ENCODE results near the gene MICAL3. TPM values are rescaled to one million over a fixed set of nuclear protein-coding genes. Genes with fewer than 3 reads are reported as not detected.

Gene MICAL3
- total RNA-seq, 1 donor from 2014 or later: 90.4 TPM

- DNase-seq: no peak
- intact Hi-C loops (cut with micrococcal nuclease): no loop called here
- ATAC-seq: no peak
Measured at GRCh38 chr22:17749605-17750395, 274.6 kb downstream of the MICAL3 start.

- intact Hi-C loops (cut with micrococcal nuclease): no loop called here
- ATAC-seq (peak; percentile 72), DNase-seq (peak; percentile 59)
Measured at GRCh38 chr22:17748555-17749353, 275.6 kb downstream of the MICAL3 start.

DNA sequence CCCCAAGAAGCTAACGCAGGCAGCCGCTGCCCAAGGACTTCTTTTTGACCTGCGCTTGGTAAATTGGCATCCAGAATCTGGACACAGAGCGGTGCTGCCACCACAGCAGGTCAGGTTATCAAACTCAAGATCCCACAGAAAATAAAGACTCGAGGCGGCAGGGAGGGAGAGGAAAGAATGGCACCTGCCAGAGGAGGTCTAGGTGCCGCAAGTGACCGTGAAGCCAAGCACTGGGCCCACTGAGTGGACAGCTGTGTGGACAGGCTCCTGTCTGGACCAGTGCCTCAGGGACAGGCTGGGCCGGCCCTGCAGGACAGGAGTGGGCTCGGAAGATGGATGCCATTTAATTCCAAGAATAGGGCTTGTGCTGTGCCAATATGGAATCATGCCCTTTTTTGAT lies 277.4 kb downstream of the MICAL3 start:
- ATAC-seq: no peak
- intact Hi-C loops (cut with micrococcal nuclease): no loop called here

DNA sequence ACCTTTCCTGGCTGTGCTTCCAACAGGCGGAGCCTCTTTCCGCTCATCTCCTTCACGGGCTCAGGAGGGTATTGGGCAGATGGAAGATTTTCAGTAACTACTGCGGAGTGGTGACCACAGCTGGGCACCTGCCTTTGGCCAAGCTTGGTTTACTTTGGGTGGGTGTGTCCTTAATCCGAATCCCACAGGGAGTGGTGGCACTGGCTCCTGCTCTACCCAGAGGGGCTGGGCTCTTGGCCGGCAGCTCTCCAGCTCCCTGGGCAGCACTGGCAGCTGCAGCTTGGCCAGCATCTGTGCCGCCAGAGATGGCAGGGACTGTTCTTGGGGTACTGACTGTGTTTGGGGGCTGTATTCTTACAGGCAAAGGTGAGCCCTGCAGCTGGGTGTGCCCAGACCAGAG lies 279.9 kb downstream of the MICAL3 start:
- intact Hi-C loops (cut with micrococcal nuclease): no loop called here
- ATAC-seq (no peak), DNase-seq (no peak)

More for the DNA sequence above, 277.4 kb downstream of the MICAL3 start:
- no peak for DNase-seq

GRCh38 chr22:17743661-17744411 lies 280.5 kb downstream of the MICAL3 start:
- no peak for DNase-seq
- no peak for ATAC-seq
- intact Hi-C loops (cut with micrococcal nuclease): no loop called here

GRCh38 chr22:17742527-17742902 lies 281.8 kb downstream of the MICAL3 start:
- peak; percentile 65 for ATAC-seq
- intact Hi-C loops (cut with micrococcal nuclease): no loop called here

GRCh38 chr22:17741866-17742526 lies 282.4 kb downstream of the MICAL3 start:
- ATAC-seq (no peak), DNase-seq (no peak)
- intact Hi-C loops (cut with micrococcal nuclease): no loop called here

More at GRCh38 chr22:17742527-17742902, 281.8 kb downstream of the MICAL3 start:
- peak; percentile 69 for DNase-seq

GRCh38 chr22:17739196-17739975 lies 285.0 kb downstream of the MICAL3 start:
- DNase-seq (no peak), ATAC-seq (no peak)
- intact Hi-C loops (cut with micrococcal nuclease): no loop called here

- intact Hi-C loops (cut with micrococcal nuclease): no loop called here
- no peak for ATAC-seq
- no peak for DNase-seq
Measured at GRCh38 chr22:17738386-17739128, 285.8 kb downstream of the MICAL3 start.

Small RNA genes within 50 kb of the gene (microRNA-seq; reads per million reads assigned to microRNA genes)
- not detected for gene MIR3198-1 (ENCODE audit: borderline number of aligned reads)
- gene MIR648 (ENCODE audit: borderline number of aligned reads): not detected

Other genes with a start within 250 kb of the MICAL3 start
- 20.6 TPM for gene PEX26, start 53.4 kb upstream of the MICAL3 start, total RNA-seq
- 298 TPM for gene TUBA8, start 86.2 kb upstream of the MICAL3 start, total RNA-seq
- gene USP18, start 125.6 kb upstream of the MICAL3 start, total RNA-seq: 2.6 TPM